Transverse colon (tissue), 4 donors: Measurements from ENCODE around the gene ASTN1. TPM values are rescaled to one million over a fixed set of nuclear protein-coding genes. Genes with fewer than 3 reads are reported as not detected.

Source experiments
- DNase-seq: peaks from one replicate; pipeline ENCODE4 v3.0.0-alpha.2; 2019
- H3K27ac ChIP-seq, 4 donors: fragments of 200-600 bp; sonication (generic); 2 replicates each; pipeline ENCODE4 v1.5.1; 2016 to 2018; ENCODE audit warnings: inconsistent platforms in 4 of 4
- H3K27me3 ChIP-seq: fragments of 200-600 bp; sonication (generic); 2 replicates; pipeline ENCODE4 v1.5.1; 2017; ENCODE audit warnings: inconsistent platforms
- H3K36me3 ChIP-seq, 4 donors: fragments of 200-600 bp; sonication (generic); 2 replicates each; pipeline ENCODE4 v1.5.1; 2017 to 2019; ENCODE audit warnings: inconsistent platforms in 4 of 4
- H3K4me1 ChIP-seq, 4 donors: fragments of 200-600 bp; sonication (generic); 2 replicates each; pipeline ENCODE4 v1.5.1; 2017 to 2020; ENCODE audit warnings: inconsistent platforms in 4 of 4
- H3K4me3 ChIP-seq, 4 donors: fragments of 200-600 bp; sonication (generic); 1 replicate in 1 of 4; 2 replicates in 3 of 4; pipeline versions ENCODE4 v1.5.1 to v1.6.1; 2017 to 2019; ENCODE audit warnings: inconsistent platforms in 4 of 4
- H3K9me3 ChIP-seq, 2 donors: fragments of 200-600 bp; sonication (generic); 2 replicates each; pipeline ENCODE4 v1.5.1; 2017 to 2019; ENCODE audit warnings: inconsistent platforms in 2 of 2
- EP300 ChIP-seq: sonication (generic); formaldehyde crosslinking; IDR thresholded peaks from one replicate; pipeline ENCODE4 v1.6.1; 2017; ENCODE audit warnings: antibody characterized with exemption, low read depth
- POLR2A ChIP-seq: fragments of 450-650 bp; IDR thresholded peaks from one replicate; pipeline ENCODE4 v1.6.1; 2016; ENCODE audit warnings: antibody characterized with exemption, mild to moderate bottlenecking, moderate library complexity
- POLR2AphosphoS5 ChIP-seq, 3 donors: sonication (generic); formaldehyde crosslinking; IDR thresholded peaks; one replicate each; pipeline ENCODE4 v1.6.1; 2016; ENCODE audit warnings: antibody characterized with exemption in 3 of 3
- WGBS, 2 donors: methylation state at CpG; one replicate each; pipeline ENCODE4 v1.1.5; 2018; ENCODE audit warnings: low coverage in 1 of 2; 5-methylcytosine and 5-hydroxymethylcytosine counted together
- in situ Hi-C, 4 donors: fragments of 200-750 bp; cut with MboI; loops; one replicate each; pipeline versions ENCODE4 v1.15.0 to v1.15.1; 2017; ENCODE audit warnings: low sequenced_read_pairs in 3 of 4, low pct_ligation_motif_present in 1 of 4, low pct_unique_long_range_greater_than_20kb in 1 of 4
- intact Hi-C: fragments of 100-400 bp; cut with DNase I; formaldehyde crosslinking; loops from one replicate; pipeline ENCODE4 v1.15.1; 2023; ENCODE audit warnings: low total_unique reads
- total RNA-seq, 4 donors: library from RNA; depleted of rRNA; stranded (reverse); fragments of >200 nt; gene quantifications; one replicate each; pipeline ENCODE4 v1.1.0, GENCODE V29; 2016
- TF ChIP-seq, protein P1 (sequence below), 5 experiments: fragments of 200-600 bp in 3 of 5; fragments of 450-650 bp in 2 of 5; sonication (generic) in 3 of 5; IDR thresholded peaks; 1 replicate in 2 of 5; 2 replicates in 3 of 5; pipeline ENCODE4 v1.5.1; 2016 to 2017; ENCODE audit warnings: antibody characterized with exemption in 5 of 5, inconsistent platforms in 3 of 5, mild to moderate bottlenecking in 2 of 5, moderate library complexity in 1 of 5

The ASTN1 gene
- total RNA-seq, 4 donors from 2014 or later, result 0.27 to 3.0 (median 0.74) TPM

DNA sequence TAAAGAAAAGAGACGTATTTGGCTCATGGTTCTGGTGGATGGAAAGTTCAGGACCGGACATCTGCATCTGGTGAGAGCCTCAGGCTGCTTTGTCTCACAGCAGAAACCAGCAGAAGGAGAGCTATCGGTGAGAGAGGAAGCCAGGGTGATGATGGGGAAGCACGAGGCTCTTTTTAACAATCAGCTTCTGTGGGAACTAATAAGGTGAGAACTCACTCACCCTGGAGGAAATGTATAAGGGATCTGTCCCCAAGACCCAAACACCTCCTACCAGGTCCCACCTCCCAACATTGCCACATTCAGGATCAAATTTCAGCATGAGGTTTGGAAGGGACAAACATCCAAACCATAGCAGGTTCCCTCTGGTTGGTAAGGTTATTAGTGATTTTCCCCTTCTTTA lies 32.8 kb downstream of the ASTN1 start:
- WGBS, 2 donors, result 39 to 65% methylated on average over 4 of the region's 4 CpGs
- Histone ChIP-seq H3K4me1 (no peaks in the 10 kb centered on the region), H3K9me3 (no peaks in the 10 kb centered on the region), H3K27ac (no peak overlapping the region), H3K4me3 (no peak overlapping the region), H3K27me3 (no peaks in the 10 kb centered on the region), H3K36me3 (no peaks in the 10 kb centered on the region)
- DNase-seq, result no peak
- intact Hi-C loops (no loop called here), in situ Hi-C loops (no loop called here)
- TF ChIP-seq POLR2AphosphoS5 (IDR thresholded peaks at IDR 0.05) (no peak), EP300 (no peak)

DNA sequence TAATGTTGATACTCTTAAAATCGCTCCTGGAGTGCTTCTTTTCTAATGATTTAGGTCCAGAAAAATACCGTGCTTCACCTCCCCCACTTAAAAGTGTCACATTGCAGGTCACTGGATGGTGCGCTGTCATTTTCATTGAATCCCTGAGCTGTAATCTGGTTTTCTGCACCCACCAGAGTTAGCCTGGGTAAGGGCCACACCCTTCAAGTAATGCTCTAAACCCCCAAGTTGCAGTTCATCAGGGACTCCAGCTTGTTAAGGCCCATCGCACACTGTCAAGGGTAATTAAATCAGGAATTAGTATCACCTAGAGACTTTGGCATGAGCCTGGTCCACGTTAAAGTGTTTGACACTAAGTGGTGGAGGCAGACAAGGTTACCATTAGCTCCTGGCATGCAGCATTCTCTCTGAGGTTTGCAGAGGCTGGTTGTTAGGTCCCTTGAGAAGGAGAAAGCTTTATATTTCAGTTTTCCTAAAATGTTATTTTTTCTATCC lies 34.0 kb downstream of the ASTN1 start:
- Histone ChIP-seq H3K4me1 (no peaks in the 10 kb centered on the region), H3K4me3 (no peak overlapping the region), H3K36me3 (no peaks in the 10 kb centered on the region), H3K27ac (no peak overlapping the region), H3K27me3 (no peaks in the 10 kb centered on the region), H3K9me3 (no peaks in the 10 kb centered on the region)
- no peak for DNase-seq
- in situ Hi-C loops, result no loop called here
- WGBS, 2 donors, result 65% methylated on average over 5 of the region's 5 CpGs; no CpG with 5 or more reads in 1 of the 2 donors
- intact Hi-C loops, result no loop called here
- TF ChIP-seq POLR2A (no peak), EP300 (no peak), POLR2AphosphoS5 (IDR thresholded peaks at IDR 0.05) (no peak)
- TF ChIP-seq, protein P1, sequence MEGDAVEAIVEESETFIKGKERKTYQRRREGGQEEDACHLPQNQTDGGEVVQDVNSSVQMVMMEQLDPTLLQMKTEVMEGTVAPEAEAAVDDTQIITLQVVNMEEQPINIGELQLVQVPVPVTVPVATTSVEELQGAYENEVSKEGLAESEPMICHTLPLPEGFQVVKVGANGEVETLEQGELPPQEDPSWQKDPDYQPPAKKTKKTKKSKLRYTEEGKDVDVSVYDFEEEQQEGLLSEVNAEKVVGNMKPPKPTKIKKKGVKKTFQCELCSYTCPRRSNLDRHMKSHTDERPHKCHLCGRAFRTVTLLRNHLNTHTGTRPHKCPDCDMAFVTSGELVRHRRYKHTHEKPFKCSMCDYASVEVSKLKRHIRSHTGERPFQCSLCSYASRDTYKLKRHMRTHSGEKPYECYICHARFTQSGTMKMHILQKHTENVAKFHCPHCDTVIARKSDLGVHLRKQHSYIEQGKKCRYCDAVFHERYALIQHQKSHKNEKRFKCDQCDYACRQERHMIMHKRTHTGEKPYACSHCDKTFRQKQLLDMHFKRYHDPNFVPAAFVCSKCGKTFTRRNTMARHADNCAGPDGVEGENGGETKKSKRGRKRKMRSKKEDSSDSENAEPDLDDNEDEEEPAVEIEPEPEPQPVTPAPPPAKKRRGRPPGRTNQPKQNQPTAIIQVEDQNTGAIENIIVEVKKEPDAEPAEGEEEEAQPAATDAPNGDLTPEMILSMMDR (IDR thresholded peaks at IDR 0.05), result no peak

DNA sequence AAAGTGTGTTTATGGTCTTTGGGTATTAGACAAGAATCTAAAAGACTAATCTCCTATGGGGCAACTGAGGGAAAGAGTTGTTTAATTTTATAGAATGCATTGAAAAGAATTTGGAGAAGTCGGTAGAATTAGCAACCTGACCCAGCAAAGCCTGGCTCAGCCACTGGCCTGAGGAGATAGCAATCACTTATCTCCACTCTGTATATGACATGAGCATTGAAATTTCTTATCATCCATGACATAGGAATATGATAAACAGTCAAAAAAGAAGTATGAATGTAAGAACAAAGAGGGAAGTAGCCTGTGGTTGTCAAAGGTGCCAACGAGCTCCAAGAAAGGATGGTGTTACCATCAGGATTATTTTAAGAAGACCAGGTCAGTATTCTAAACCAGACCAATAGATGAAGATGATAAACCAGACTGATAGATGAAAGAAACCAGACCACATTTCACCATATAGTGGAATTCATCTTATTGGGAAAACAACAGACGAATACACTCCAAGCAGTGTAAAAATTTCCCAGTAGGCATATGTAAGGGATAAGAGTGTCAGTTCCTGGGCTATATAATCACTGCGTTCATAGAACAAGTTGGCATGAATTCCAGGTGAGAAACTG lies 35.7 kb downstream of the ASTN1 start:
- H3K27ac ChIP-seq, result no peak overlapping the region
- TF ChIP-seq EP300 (no peak), POLR2A (no peak), POLR2AphosphoS5 (IDR thresholded peaks at IDR 0.05) (no peak)
- TF ChIP-seq, protein P1 (IDR thresholded peaks at IDR 0.05), result no peak
- in situ Hi-C loops, result no loop called here
- DNase-seq, result no peak
- intact Hi-C loops, result no loop called here
- H3K9me3 ChIP-seq, result no peaks in the 10 kb centered on the region
- WGBS, 2 donors, result 71 to 72% methylated on average over 4 of the region's 4 CpGs
- no peaks in the 10 kb centered on the region for H3K36me3 ChIP-seq
- H3K27me3 ChIP-seq, result no peaks in the 10 kb centered on the region
- H3K4me3 ChIP-seq, result no peak overlapping the region
- H3K4me1 ChIP-seq, result no peaks in the 10 kb centered on the region

DNA sequence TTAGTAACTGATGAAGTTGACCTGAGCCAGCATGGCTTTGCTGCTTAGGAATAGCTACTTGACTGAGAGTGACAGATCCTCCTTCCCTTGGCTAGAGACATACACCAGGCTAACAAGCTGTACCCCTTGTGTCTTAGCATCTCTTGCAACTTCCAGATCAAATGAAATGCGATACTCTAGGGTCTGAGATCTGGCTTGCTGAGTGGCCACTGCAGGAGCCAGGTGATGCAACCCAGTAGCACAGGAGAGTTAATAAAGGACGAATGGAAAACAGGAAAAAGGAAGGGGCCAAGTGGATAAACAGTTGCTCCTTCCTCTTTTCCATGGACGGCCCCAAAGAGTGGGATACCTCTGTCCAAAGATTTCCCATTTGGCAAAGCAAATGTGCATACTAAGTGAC lies 38.2 kb downstream of the ASTN1 start:
- no peaks in the 10 kb centered on the region for H3K27me3 ChIP-seq
- intact Hi-C loops, result no loop called here
- H3K36me3 ChIP-seq, result no peaks in the 10 kb centered on the region
- H3K9me3 ChIP-seq, result no peaks in the 10 kb centered on the region
- in situ Hi-C loops, result no loop called here
- no peak overlapping the region for H3K4me3 ChIP-seq
- no peak overlapping the region for H3K27ac ChIP-seq
- WGBS, 2 donors, result 57 to 69% methylated on average over 2 to 3 of the region's 3 CpGs
- H3K4me1 ChIP-seq, result no peaks in the 10 kb centered on the region
- DNase-seq, result no peak
- TF ChIP-seq, protein P1 (IDR thresholded peaks at IDR 0.05), result no peak
- TF ChIP-seq POLR2A (no peak), EP300 (no peak), POLR2AphosphoS5 (IDR thresholded peaks at IDR 0.05) (no peak)
